GM08714 (cell line): ENCODE measurements around the gene RPS27.

Source experiments
- H3K4me3 ChIP-seq: fragments of 200-500 bp; sonication (Bioruptor generic); 2 replicates; pipeline ENCODE4 v1.5.1; 2014; ENCODE audit warnings: mild to moderate bottlenecking, low read length, inconsistent platforms
- ZNF274 ChIP-seq: IDR thresholded peaks from 2 replicates; pipeline ENCODE4 v1.6.1; 2012; ENCODE audit warnings: mild to moderate bottlenecking, low read depth, low read length

The RPS27 gene

GRCh38 chr1:153956997-153957715 is 33.4 kb upstream of the RPS27 start:
- H3K4me3 ChIP-seq, result peak overlapping the region; percentile 82
- no peak for TF ChIP-seq ZNF274

- TF ChIP-seq ZNF274, result no peak
- peak overlapping the region; percentile 82 for H3K4me3 ChIP-seq
These were observed 32.8 kb upstream of the RPS27 start for GRCh38 chr1:153957744-153958110.

GRCh38 chr1:153958111-153958960 is 32.2 kb upstream of the RPS27 start, which contains the start of gene CRTC2:
CRTC2 (minus strand) TSS chr1:153958612; CDS start chr1:153958497, 115 bp downstream.
- no peak for TF ChIP-seq ZNF274

GRCh38 chr1:153958961-153959260 is 31.7 kb upstream of the RPS27 start:
- TF ChIP-seq ZNF274, result no peak
- no peak overlapping the region for H3K4me3 ChIP-seq

More at GRCh38 chr1:153958111-153958960, 32.2 kb upstream of the RPS27 start, which contains the start of gene CRTC2:
- H3K4me3 ChIP-seq, result peak within 1 kb of the TSS; percentile 82

- TF ChIP-seq ZNF274, result no peak
- H3K4me3 ChIP-seq, result no peak overlapping the region
These were observed 31.1 kb upstream of the RPS27 start for GRCh38 chr1:153959454-153959853.

- no peak overlapping the region for H3K4me3 ChIP-seq
- TF ChIP-seq ZNF274, result no peak
These were observed 30.4 kb upstream of the RPS27 start for GRCh38 chr1:153960206-153960605.

- H3K4me3 ChIP-seq, result peak overlapping the region; percentile 90; the same call in 1 of the 2 replicates
- TF ChIP-seq ZNF274, result no peak
These were observed 29.1 kb upstream of the RPS27 start for GRCh38 chr1:153961421-153961820.

- TF ChIP-seq ZNF274, result no peak
- H3K4me3 ChIP-seq, result peak overlapping the region; percentile 90
These were observed 28.2 kb upstream of the RPS27 start for GRCh38 chr1:153962088-153963029.

GRCh38 chr1:153963030-153963849 is 27.3 kb upstream of the RPS27 start, which contains the start of gene SLC39A1:
SLC39A1 (minus strand) TSS chr1:153963537; CDS start chr1:153962715, 822 bp downstream.
- TF ChIP-seq ZNF274, result no peak
- H3K4me3 ChIP-seq, result peak within 1 kb of the TSS; percentile 90

GRCh38 chr1:153963850-153964331 is 26.7 kb upstream of the RPS27 start:
- no peak for TF ChIP-seq ZNF274
- H3K4me3 ChIP-seq, result peak overlapping the region; percentile 90

- no peak for TF ChIP-seq ZNF274
- peak within 1 kb of the TSS; percentile 70 for H3K4me3 ChIP-seq
These were observed 23.2 kb upstream of the RPS27 start, which contains the start of gene CREB3L4 for GRCh38 chr1:153967107-153967999. CREB3L4 (plus strand) TSS chr1:153967902; CDS start chr1:153968526, 624 bp downstream.

GRCh38 chr1:153968000-153968363 is 22.6 kb upstream of the RPS27 start:
- TF ChIP-seq ZNF274, result no peak
- peak overlapping the region; percentile 70 for H3K4me3 ChIP-seq

GRCh38 chr1:153968408-153968807 is 22.2 kb upstream of the RPS27 start:
- no peak for TF ChIP-seq ZNF274
- peak overlapping the region; percentile 70 for H3K4me3 ChIP-seq
